Esophagus squamous epithelium (tissue), 5 donors: Measurements from ENCODE around the gene UCN. TPM values are rescaled to one million over a fixed set of nuclear protein-coding genes. Genes with fewer than 3 reads are reported as not detected.

Source experiments
- DNase-seq: peaks from one replicate; lab custom pipeline; 2025; lab: John Stamatoyannopoulos, UW
- H3K27ac ChIP-seq, 4 donors: fragments of 200-600 bp; sonication (generic); one replicate each; pipeline ENCODE4 v1.5.1; 2016 to 2019; ENCODE audit warnings: mild to moderate bottlenecking in 1 of 4
- H3K27me3 ChIP-seq, 4 donors: fragments of 200-600 bp; sonication (generic); 1 replicate in 3 of 4; 2 replicates in 1 of 4; pipeline versions ENCODE4 v1.5.1 to v1.6.0; 2017 to 2021; ENCODE audit warnings: antibody characterized with exemption in 1 of 4
- H3K36me3 ChIP-seq, 3 donors: fragments of 200-600 bp; sonication (generic); one replicate each; pipeline ENCODE4 v1.5.1; 2016 to 2019
- H3K4me1 ChIP-seq, 3 donors: fragments of 200-600 bp; sonication (generic); one replicate each; pipeline ENCODE4 v1.5.1; 2017 to 2019
- H3K4me3 ChIP-seq, 4 donors: fragments of 200-600 bp; sonication (generic); 1 replicate in 3 of 4; 2 replicates in 1 of 4; pipeline ENCODE4 v1.5.1; 2016 to 2019; ENCODE audit warnings: mild to moderate bottlenecking in 2 of 4, moderate library complexity in 1 of 4
- H3K9me3 ChIP-seq, 3 donors: fragments of 200-600 bp; sonication (generic); one replicate each; pipeline ENCODE4 v1.5.1; 2016 to 2019
- CTCF ChIP-seq, 6 experiments: fragments of 450-650 bp in 4 of 6; fragments of 200-600 bp in 2 of 6; sonication (generic) in 2 of 6; IDR thresholded peaks; one replicate each; pipeline ENCODE4 v1.5.1; 2016 to 2019; ENCODE audit warnings: antibody characterized with exemption in 6 of 6, mild to moderate bottlenecking in 4 of 6, moderate library complexity in 4 of 6
- POLR2A ChIP-seq, 4 donors: fragments of 450-650 bp; IDR thresholded peaks; one replicate each; pipeline ENCODE4 v1.6.1; 2017; ENCODE audit warnings: antibody characterized with exemption in 4 of 4, mild to moderate bottlenecking in 4 of 4, moderate library complexity in 3 of 4
- WGBS, 2 donors: methylation state at CpG; one replicate each; pipeline ENCODE4 v1.1.5; 2018; 5-methylcytosine and 5-hydroxymethylcytosine counted together
- intact Hi-C: fragments of 100-400 bp; cut with DNase I; formaldehyde crosslinking; loops from one replicate; pipeline ENCODE4 v1.15.0; 2022
- total RNA-seq, 4 donors: library from RNA; depleted of rRNA; stranded (reverse); fragments of >200 nt; gene quantifications; one replicate each; pipeline ENCODE4 v1.1.0, GENCODE V29; 2016
- donor health status: DM: yes; HTN: yes; CAD: no.

Gene UCN
- total RNA-seq, 4 donors from 2014 or later: 1.1 TPM; not detected in 3

GRCh38 chr2:27336173-27336572 lies 27.9 kb upstream of the UCN start:
- H3K4me1 ChIP-seq: no peaks in the 10 kb centered on the region
- H3K9me3 ChIP-seq: no peaks in the 10 kb centered on the region
- H3K36me3 ChIP-seq: peaks cover 34 to 100% (median 45%) of the 10 kb centered on the region in 3 donors
- DNase-seq: no peak
- no peak overlapping the region for H3K27ac ChIP-seq
- TF ChIP-seq POLR2A (IDR thresholded peaks at IDR 0.05) (no peak), CTCF (IDR thresholded peaks at IDR 0.05) (no peak)
- no peaks in the 10 kb centered on the region for H3K27me3 ChIP-seq
- intact Hi-C loops: no loop called here
- WGBS, 2 donors: 76 to 96% methylated on average over 5 to 7 of the region's 7 CpGs
- no peak overlapping the region for H3K4me3 ChIP-seq

- TF ChIP-seq CTCF (IDR thresholded peaks at IDR 0.05) (no peak), POLR2A (IDR thresholded peaks at IDR 0.05) (no peak)
- Histone ChIP-seq H3K4me1 (no peaks in the 10 kb centered on the region), H3K9me3 (no peaks in the 10 kb centered on the region), H3K27ac (no peak overlapping the region), H3K4me3 (no peak overlapping the region), H3K27me3 (no peaks in the 10 kb centered on the region), H3K36me3 (peaks cover 34 to 100% (median 45%) of the 10 kb centered on the region in 3 donors)
- DNase-seq: no peak
- 76 to 85% methylated on average over 2 to 3 of the region's 3 CpGs for WGBS, 2 donors
- intact Hi-C loops: no loop called here
These were observed 27.1 kb upstream of the UCN start for GRCh38 chr2:27335311-27335710.

GRCh38 chr2:27324720-27325119 lies 16.5 kb upstream of the UCN start:
- Histone ChIP-seq H3K9me3 (no peaks in the 10 kb centered on the region), H3K27me3 (no peaks in the 10 kb centered on the region), H3K36me3 (peaks cover 21 to 46% (median 25%) of the 10 kb centered on the region in 3 donors), H3K27ac (no peak overlapping the region), H3K4me1 (peaks cover 16 to 35% (median 22%) of the 10 kb centered on the region in 3 donors), H3K4me3 (no peak overlapping the region)
- DNase-seq: no peak
- no peak for TF ChIP-seq CTCF (IDR thresholded peaks at IDR 0.05)
- TF ChIP-seq POLR2A (IDR thresholded peaks at IDR 0.05): no peak
- 84 to 94% methylated on average over 4 to 5 of the region's 5 CpGs for WGBS, 2 donors
- intact Hi-C loops: no loop called here

- no peaks in the 10 kb centered on the region for H3K9me3 ChIP-seq
- TF ChIP-seq CTCF (IDR thresholded peaks at IDR 0.05): no peak
- no peak for TF ChIP-seq POLR2A (IDR thresholded peaks at IDR 0.05)
- intact Hi-C loops: no loop called here
- peaks cover 14 to 37% (median 15%) of the 10 kb centered on the region in 3 donors for H3K36me3 ChIP-seq
- peak overlapping the region; percentile 64 to 96 (median 79) for H3K4me3 ChIP-seq
- WGBS, 2 donors: 8 to 21% methylated on average over 4 to 5 of the region's 5 CpGs
- H3K27ac ChIP-seq: peak overlapping the region; percentile 92 to 98 (median 94)
- H3K4me1 ChIP-seq: peaks cover 16 to 35% (median 22%) of the 10 kb centered on the region in 3 donors
- no peak for DNase-seq
- H3K27me3 ChIP-seq: no peaks in the 10 kb centered on the region
These were observed 15.5 kb upstream of the UCN start for GRCh38 chr2:27323596-27324285.

- H3K4me1 ChIP-seq: peaks cover 16 to 35% (median 22%) of the 10 kb centered on the region in 3 donors
- H3K4me3 ChIP-seq: peak within 1 kb of the TSS; percentile 64 to 96 (median 79)
- intact Hi-C loops: no loop called here
- H3K9me3 ChIP-seq: no peaks in the 10 kb centered on the region
- WGBS, 2 donors: 0 to 3% methylated on average over 18 to 19 of the region's 39 CpGs
- DNase-seq: peak; percentile 68
- H3K36me3 ChIP-seq: peaks cover 12 to 36% (median 12%) of the 10 kb centered on the region in 3 donors
- no peaks in the 10 kb centered on the region for H3K27me3 ChIP-seq
- H3K27ac ChIP-seq: peak within 1 kb of the TSS; percentile 92 to 98 (median 94)
- TF ChIP-seq POLR2A (IDR thresholded peaks at IDR 0.05): peak in 3 of 4 donors; percentile 36 to 83 (median 61)
- TF ChIP-seq CTCF (IDR thresholded peaks at IDR 0.05): no peak
These were observed 14.7 kb upstream of the UCN start, which contains the start of gene MPV17 for GRCh38 chr2:27322766-27323595. Gene MPV17, minus strand, starts transcription at chr2:27323097. Its CDS starts 580 bp downstream, at chr2:27322517.
